Measurements from ENCODE around the gene MATN1. TPM values are rescaled to one million over a fixed set of nuclear protein-coding genes. Genes with fewer than 3 reads are reported as not detected.

MATN1 gene
- total and polyA plus RNA-seq, 9 donors, result 0.10 to 0.95 (median 0.51) TPM

GRCh38 chr1:30694280-30695175 lies 28.9 kb downstream of the MATN1 start:
- Histone ChIP-seq H3K27ac (no peak overlapping the region), H3K27me3 (no peaks in the 10 kb centered on the region), H3K4me3 (no peak overlapping the region), H3K9me3 (no peaks in the 10 kb centered on the region), H3K36me3 (no peaks in the 10 kb centered on the region), H3K4me1 (ENCODE audit: insufficient read depth) (no peaks in the 10 kb centered on the region)
- DNase-seq, result no peak
- TF ChIP-seq EP300 (IDR thresholded peaks at IDR 0.05) (no peak), POLR2A (IDR thresholded peaks at IDR 0.05) (no peak)
- TF ChIP-seq, protein P1, sequence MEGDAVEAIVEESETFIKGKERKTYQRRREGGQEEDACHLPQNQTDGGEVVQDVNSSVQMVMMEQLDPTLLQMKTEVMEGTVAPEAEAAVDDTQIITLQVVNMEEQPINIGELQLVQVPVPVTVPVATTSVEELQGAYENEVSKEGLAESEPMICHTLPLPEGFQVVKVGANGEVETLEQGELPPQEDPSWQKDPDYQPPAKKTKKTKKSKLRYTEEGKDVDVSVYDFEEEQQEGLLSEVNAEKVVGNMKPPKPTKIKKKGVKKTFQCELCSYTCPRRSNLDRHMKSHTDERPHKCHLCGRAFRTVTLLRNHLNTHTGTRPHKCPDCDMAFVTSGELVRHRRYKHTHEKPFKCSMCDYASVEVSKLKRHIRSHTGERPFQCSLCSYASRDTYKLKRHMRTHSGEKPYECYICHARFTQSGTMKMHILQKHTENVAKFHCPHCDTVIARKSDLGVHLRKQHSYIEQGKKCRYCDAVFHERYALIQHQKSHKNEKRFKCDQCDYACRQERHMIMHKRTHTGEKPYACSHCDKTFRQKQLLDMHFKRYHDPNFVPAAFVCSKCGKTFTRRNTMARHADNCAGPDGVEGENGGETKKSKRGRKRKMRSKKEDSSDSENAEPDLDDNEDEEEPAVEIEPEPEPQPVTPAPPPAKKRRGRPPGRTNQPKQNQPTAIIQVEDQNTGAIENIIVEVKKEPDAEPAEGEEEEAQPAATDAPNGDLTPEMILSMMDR (IDR thresholded peaks at IDR 0.05), result no peak
- intact Hi-C loops (cut with DNase I), result no loop called here
- WGBS, 3 donors, result 77 to 83% (median 78%) methylated on average over 8 of the region's 8 CpGs

- Histone ChIP-seq H3K4me3 (no peak overlapping the region), H3K27ac (no peak overlapping the region), H3K36me3 (no peaks in the 10 kb centered on the region), H3K27me3 (no peaks in the 10 kb centered on the region), H3K4me1 (ENCODE audit: insufficient read depth) (no peaks in the 10 kb centered on the region), H3K9me3 (no peaks in the 10 kb centered on the region)
- no peak for DNase-seq
- WGBS, 3 donors, result 19 to 54% (median 35%) methylated on average over 5 of the region's 5 CpGs
- no peak for TF ChIP-seq EP300 (IDR thresholded peaks at IDR 0.05)
- no peak for TF ChIP-seq POLR2A (IDR thresholded peaks at IDR 0.05)
- TF ChIP-seq, protein P1 (IDR thresholded peaks at IDR 0.05), result no peak
- intact Hi-C loops (cut with DNase I), result no loop called here
Measured at GRCh38 chr1:30693822-30694221, 29.6 kb downstream of the MATN1 start.

GRCh38 chr1:30693366-30693765 lies 30.0 kb downstream of the MATN1 start:
- no peak overlapping the region for H3K27ac ChIP-seq
- H3K4me3 ChIP-seq, result no peak overlapping the region
- no peaks in the 10 kb centered on the region for H3K36me3 ChIP-seq
- H3K4me1 ChIP-seq (ENCODE audit: insufficient read depth), result no peaks in the 10 kb centered on the region
- DNase-seq, result no peak
- no peaks in the 10 kb centered on the region for H3K27me3 ChIP-seq
- intact Hi-C loops (cut with DNase I), result no loop called here
- WGBS, 3 donors, result 72 to 83% (median 81%) methylated on average over 3 of the region's 3 CpGs
- no peaks in the 10 kb centered on the region for H3K9me3 ChIP-seq
- TF ChIP-seq EP300 (IDR thresholded peaks at IDR 0.05) (no peak), POLR2A (IDR thresholded peaks at IDR 0.05) (no peak)

- DNase-seq, result no peak
- intact Hi-C loops (cut with DNase I), result no loop called here
- Histone ChIP-seq H3K4me3 (no peak overlapping the region), H3K27ac (no peak overlapping the region), H3K36me3 (no peaks in the 10 kb centered on the region), H3K4me1 (ENCODE audit: insufficient read depth) (no peaks in the 10 kb centered on the region), H3K9me3 (no peaks in the 10 kb centered on the region), H3K27me3 (no peaks in the 10 kb centered on the region)
- WGBS, 3 donors, result 60 to 68% (median 66%) methylated on average over 7 of the region's 7 CpGs
- TF ChIP-seq POLR2A (IDR thresholded peaks at IDR 0.05), result no peak
- TF ChIP-seq EP300 (IDR thresholded peaks at IDR 0.05), result no peak
- TF ChIP-seq, protein P1 (IDR thresholded peaks at IDR 0.05), result no peak
Measured at GRCh38 chr1:30692948-30693301, 30.5 kb downstream of the MATN1 start.
